A549 (cell line): Measurements from ENCODE around the gene PHLDA1. TPM values are rescaled to one million over a fixed set of nuclear protein-coding genes. Genes with fewer than 3 reads are reported as not detected.

Experiments
- ATAC-seq, 2 experiments: fragments of 200-7000 bp in 1 of 2; fragments of >200 bp in 1 of 2; cut with Nextera tagmentation in 1 of 2; cut with Tn5 transposase in 1 of 2; 3 replicates each; pipeline versions ENCODE4 v1.8.0 to v1.9.1; 2018 to 2020; ENCODE audit warnings: mild to moderate bottlenecking in 1 of 2, moderate library complexity in 1 of 2
- CTCF ChIA-PET: fragments of 300-600 bp; sonication (Branson Sonifier 250); formaldehyde crosslinking; extraction: SDS; loops from one replicate; lab custom pipeline; 2021; ENCODE audit warnings: antibody characterized with exemption, inconsistent platforms; lab: Yijun Ruan, JAX
- POLR2A ChIA-PET: fragments of 350-600 bp; formaldehyde crosslinking; extraction: SDS; loops from one replicate; lab custom pipeline; 2021; ENCODE audit warnings: antibody characterized with exemption, inconsistent platforms; lab: Yijun Ruan, JAX
- DNase-seq, 2 experiments: peaks; one replicate each; pipeline versions ENCODE4 v3.0.0 to v3.0.0-alpha.2; 2011 to 2016; ENCODE audit warnings: low read depth in 1 of 2, low spot score in 1 of 2
- FAIRE-seq: peaks from 2 replicates; lab custom pipeline; 2011; peaks lifted over from hg19 to GRCh38; lab: Jason Lieb, UNC
- H3K27ac ChIP-seq, 2 experiments: fragments of >200 bp; sonication (Bioruptor Twin); formaldehyde crosslinking; 3 replicates each; pipeline ENCODE4 v1.5.1; 2016 to 2017
- H3K4me1 ChIP-seq: fragments of >200 bp; sonication (Bioruptor Twin); formaldehyde crosslinking; 3 replicates; pipeline ENCODE4 v1.6.1; 2016
- H3K4me2 ChIP-seq: fragments of >200 bp; sonication (Bioruptor Twin); formaldehyde crosslinking; 3 replicates; pipeline ENCODE4 v1.6.1; 2016
- H3K4me3 ChIP-seq: fragments of >200 bp; sonication (Bioruptor Twin); formaldehyde crosslinking; 3 replicates; pipeline ENCODE4 v1.5.1; 2016
- H3K9me3 ChIP-seq: fragments of >200 bp; sonication (Bioruptor Twin); formaldehyde crosslinking; 3 replicates; pipeline ENCODE4 v1.6.1; 2016
- CBX2 ChIP-seq: fragments of 200-600 bp; sonication (generic); IDR thresholded peaks from 2 replicates; pipeline ENCODE4 v1.6.1; 2016; ENCODE audit warnings: low read depth, mild to moderate bottlenecking, borderline replicate concordance
- CHD4 ChIP-seq: fragments of 200-600 bp; sonication (generic); IDR thresholded peaks from 2 replicates; pipeline ENCODE4 v1.6.1; 2016; ENCODE audit warnings: antibody characterized with exemption, mild to moderate bottlenecking, borderline replicate concordance
- EHF ChIP-seq: fragments of 250-450 bp; sonication (Bioruptor Pico); IDR thresholded peaks from 2 replicates; pipeline ENCODE4 v1.5.0; 2020; ENCODE audit warnings: mild to moderate bottlenecking
- EHMT2 ChIP-seq: fragments of 200-600 bp; sonication (generic); IDR thresholded peaks from 2 replicates; pipeline ENCODE4 v1.6.1; 2016; ENCODE audit warnings: antibody characterized with exemption, low read depth, mild to moderate bottlenecking, moderate library complexity
- FOSL2 ChIP-seq, 2 experiments: fragments of 450-650 bp in 1 of 2; fragments of >200 bp in 1 of 2; sonication (Bioruptor Twin) in 1 of 2; formaldehyde crosslinking; IDR thresholded peaks; 2 replicates each; pipeline versions ENCODE4 v1.5.0 to v1.6.1; 2016 to 2020; ENCODE audit warnings: mild to moderate bottlenecking in 1 of 2, moderate library complexity in 1 of 2
- HOXB13 ChIP-seq: fragments of 250-450 bp; sonication (Bioruptor Pico); IDR thresholded peaks from 2 replicates; pipeline ENCODE4 v1.5.0; 2020; ENCODE audit warnings: low read depth, mild to moderate bottlenecking, moderate library complexity
- JUNB ChIP-seq: fragments of >200 bp; sonication (Bioruptor Twin); formaldehyde crosslinking; IDR thresholded peaks from 2 replicates; pipeline ENCODE4 v1.6.1; 2016
- NPAS2 ChIP-seq: fragments of 250-450 bp; sonication (Bioruptor Pico); IDR thresholded peaks from 2 replicates; pipeline ENCODE4 v1.8.0; 2022; ENCODE audit warnings: mild to moderate bottlenecking, moderate library complexity, borderline replicate concordance
- PHF8 ChIP-seq: fragments of 200-600 bp; sonication (generic); IDR thresholded peaks from 2 replicates; pipeline ENCODE4 v1.6.1; 2016; ENCODE audit warnings: low read depth, mild to moderate bottlenecking, antibody characterized with exemption, moderate library complexity, borderline replicate concordance
- POLR2AphosphoS2 ChIP-seq: conservative IDR thresholded peaks from 2 replicates; pipeline ENCODE4 v1.6.1; 2012; ENCODE audit warnings: low read length, improper control_type of control experiment, inconsistent platforms
- RARB ChIP-seq: fragments of 250-450 bp; sonication (Bioruptor Pico); IDR thresholded peaks from 2 replicates; pipeline ENCODE4 v1.8.0; 2021; ENCODE audit warnings: mild to moderate bottlenecking, moderate library complexity
- RCOR1 ChIP-seq: fragments of 150-350 bp; IDR thresholded peaks from 2 replicates; pipeline ENCODE4 v1.6.1; 2014; ENCODE audit warnings: antibody characterized with exemption, low read length, low read depth
- SREBF2 ChIP-seq: fragments of 450-650 bp; IDR thresholded peaks from 2 replicates; pipeline ENCODE4 v1.6.1; 2014; ENCODE audit warnings: mild to moderate bottlenecking, moderate library complexity
- ZC3H11A ChIP-seq: fragments of 450-650 bp; IDR thresholded peaks from 2 replicates; pipeline ENCODE4 v1.6.1; 2014; ENCODE audit warnings: antibody characterized with exemption, mild to moderate bottlenecking
- ZSCAN20 ChIP-seq: fragments of 250-450 bp; sonication (Bioruptor Pico); IDR thresholded peaks from 2 replicates; pipeline ENCODE4 v1.8.0; 2022; ENCODE audit warnings: mild to moderate bottlenecking, moderate library complexity
- WGBS: methylation state at CpG from one replicate; pipeline ENCODE4 v1.1.6; 2017; ENCODE audit errors: missing lambda C conversion rate; 5-methylcytosine and 5-hydroxymethylcytosine counted together
- polyA plus RNA-seq, 4 experiments: library from polyadenylated mRNA; depleted of rRNA in 3 of 4; stranded (reverse); fragments of >200 nt; fragmentation: RNase III in 1 of 4; extraction: RNeasy Plus Mini Kit Qiagen cat#74134 plus additional on column Dnase treatment in 1 of 4; gene quantifications; 2 replicates in 3 of 4; 3 replicates in 1 of 4; pipeline ENCODE4 v1.2.3, GENCODE V29; 2011 to 2017
- TF ChIP-seq, protein P1 (sequence below): fragments of 450-650 bp; IDR thresholded peaks from 2 replicates; pipeline ENCODE4 v1.6.1; 2014; ENCODE audit warnings: antibody characterized with exemption
- TF ChIP-seq, protein P2 (sequence below): fragments of 200-600 bp; sonication (generic); IDR thresholded peaks from 2 replicates; pipeline ENCODE4 v1.6.1; 2016; ENCODE audit warnings: antibody characterized with exemption, mild to moderate bottlenecking, moderate library complexity
- TF ChIP-seq, protein P3 (sequence below): fragments of >200 bp; sonication (Bioruptor Twin); formaldehyde crosslinking; IDR thresholded peaks from 3 replicates; pipeline ENCODE4 v1.5.1; 2016
- TF ChIP-seq, protein P4 (sequence below): fragments of >200 bp; sonication (Bioruptor Twin); formaldehyde crosslinking; IDR thresholded peaks from 2 replicates; pipeline ENCODE4 v1.6.1; 2016

Gene PHLDA1
- polyA plus RNA-seq, 2 of the 4 experiments (the other 2 are of a cell fraction) = 43.1 to 71.6 TPM

DNA sequence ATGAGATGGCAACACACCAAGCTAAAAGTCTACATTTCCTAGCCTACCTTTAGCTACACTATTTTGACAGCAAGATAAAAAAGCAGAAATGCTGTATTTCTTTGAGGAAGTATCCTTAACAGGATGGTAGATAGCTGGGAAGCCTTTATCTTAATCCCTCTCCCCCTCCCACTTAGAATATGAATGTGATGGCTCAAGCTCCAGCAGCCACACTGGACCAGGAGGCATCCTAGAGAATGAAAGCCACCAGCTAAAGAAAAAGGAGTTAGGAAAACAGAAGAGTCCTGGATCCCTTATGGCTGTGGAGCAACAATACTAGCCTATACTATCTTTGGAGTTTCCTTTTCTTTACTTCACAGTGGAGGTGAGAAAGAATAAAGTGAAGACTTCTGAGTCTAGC is 37.8 kb upstream of the PHLDA1 start:
- Histone ChIP-seq H3K27ac (no peak overlapping the region), H3K4me2 (no peak overlapping the region), H3K4me1 (peaks cover 51% of the 10 kb centered on the region), H3K9me3 (peaks cover 14% of the 10 kb centered on the region), H3K4me3 (no peak overlapping the region)
- POLR2A ChIA-PET = interaction anchor here (0.6 to 1.1 kb wide), 2 partner anchors 18 to 92 kb away, joined by 4 to 6 read pairs; no protein-coding TSS in a partner anchor
- no peak for DNase-seq
- CTCF ChIA-PET = interaction anchor here (0.6 to 2.0 kb wide), 4 partner anchors 8 to 32 kb away, joined by 3 to 6 read pairs (median 4); no protein-coding TSS in a partner anchor
- peak; percentile 31 to 32; a peak in 5 of 6 replicates for ATAC-seq
- no peak for TF ChIP-seq SREBF2
- no peak for TF ChIP-seq RARB (CRISPR knock-in tag)
- no peak for TF ChIP-seq ZSCAN20 (CRISPR knock-in tag)
- TF ChIP-seq, protein P1, sequence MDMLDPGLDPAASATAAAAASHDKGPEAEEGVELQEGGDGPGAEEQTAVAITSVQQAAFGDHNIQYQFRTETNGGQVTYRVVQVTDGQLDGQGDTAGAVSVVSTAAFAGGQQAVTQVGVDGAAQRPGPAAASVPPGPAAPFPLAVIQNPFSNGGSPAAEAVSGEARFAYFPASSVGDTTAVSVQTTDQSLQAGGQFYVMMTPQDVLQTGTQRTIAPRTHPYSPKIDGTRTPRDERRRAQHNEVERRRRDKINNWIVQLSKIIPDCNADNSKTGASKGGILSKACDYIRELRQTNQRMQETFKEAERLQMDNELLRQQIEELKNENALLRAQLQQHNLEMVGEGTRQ = no peak
- TF ChIP-seq EHMT2 = no peak
- no peak for TF ChIP-seq NPAS2 (CRISPR knock-in tag)
- TF ChIP-seq, protein P2, sequence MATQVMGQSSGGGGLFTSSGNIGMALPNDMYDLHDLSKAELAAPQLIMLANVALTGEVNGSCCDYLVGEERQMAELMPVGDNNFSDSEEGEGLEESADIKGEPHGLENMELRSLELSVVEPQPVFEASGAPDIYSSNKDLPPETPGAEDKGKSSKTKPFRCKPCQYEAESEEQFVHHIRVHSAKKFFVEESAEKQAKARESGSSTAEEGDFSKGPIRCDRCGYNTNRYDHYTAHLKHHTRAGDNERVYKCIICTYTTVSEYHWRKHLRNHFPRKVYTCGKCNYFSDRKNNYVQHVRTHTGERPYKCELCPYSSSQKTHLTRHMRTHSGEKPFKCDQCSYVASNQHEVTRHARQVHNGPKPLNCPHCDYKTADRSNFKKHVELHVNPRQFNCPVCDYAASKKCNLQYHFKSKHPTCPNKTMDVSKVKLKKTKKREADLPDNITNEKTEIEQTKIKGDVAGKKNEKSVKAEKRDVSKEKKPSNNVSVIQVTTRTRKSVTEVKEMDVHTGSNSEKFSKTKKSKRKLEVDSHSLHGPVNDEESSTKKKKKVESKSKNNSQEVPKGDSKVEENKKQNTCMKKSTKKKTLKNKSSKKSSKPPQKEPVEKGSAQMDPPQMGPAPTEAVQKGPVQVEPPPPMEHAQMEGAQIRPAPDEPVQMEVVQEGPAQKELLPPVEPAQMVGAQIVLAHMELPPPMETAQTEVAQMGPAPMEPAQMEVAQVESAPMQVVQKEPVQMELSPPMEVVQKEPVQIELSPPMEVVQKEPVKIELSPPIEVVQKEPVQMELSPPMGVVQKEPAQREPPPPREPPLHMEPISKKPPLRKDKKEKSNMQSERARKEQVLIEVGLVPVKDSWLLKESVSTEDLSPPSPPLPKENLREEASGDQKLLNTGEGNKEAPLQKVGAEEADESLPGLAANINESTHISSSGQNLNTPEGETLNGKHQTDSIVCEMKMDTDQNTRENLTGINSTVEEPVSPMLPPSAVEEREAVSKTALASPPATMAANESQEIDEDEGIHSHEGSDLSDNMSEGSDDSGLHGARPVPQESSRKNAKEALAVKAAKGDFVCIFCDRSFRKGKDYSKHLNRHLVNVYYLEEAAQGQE = no peak
- TF ChIP-seq CHD4 = no peak
- TF ChIP-seq FOSL2 (IDR thresholded peaks at IDR 0.05) = no peak
- TF ChIP-seq FOSL2 (CRISPR knock-in tag; IDR thresholded peaks at IDR 0.05) = no peak
- TF ChIP-seq, protein P3, sequence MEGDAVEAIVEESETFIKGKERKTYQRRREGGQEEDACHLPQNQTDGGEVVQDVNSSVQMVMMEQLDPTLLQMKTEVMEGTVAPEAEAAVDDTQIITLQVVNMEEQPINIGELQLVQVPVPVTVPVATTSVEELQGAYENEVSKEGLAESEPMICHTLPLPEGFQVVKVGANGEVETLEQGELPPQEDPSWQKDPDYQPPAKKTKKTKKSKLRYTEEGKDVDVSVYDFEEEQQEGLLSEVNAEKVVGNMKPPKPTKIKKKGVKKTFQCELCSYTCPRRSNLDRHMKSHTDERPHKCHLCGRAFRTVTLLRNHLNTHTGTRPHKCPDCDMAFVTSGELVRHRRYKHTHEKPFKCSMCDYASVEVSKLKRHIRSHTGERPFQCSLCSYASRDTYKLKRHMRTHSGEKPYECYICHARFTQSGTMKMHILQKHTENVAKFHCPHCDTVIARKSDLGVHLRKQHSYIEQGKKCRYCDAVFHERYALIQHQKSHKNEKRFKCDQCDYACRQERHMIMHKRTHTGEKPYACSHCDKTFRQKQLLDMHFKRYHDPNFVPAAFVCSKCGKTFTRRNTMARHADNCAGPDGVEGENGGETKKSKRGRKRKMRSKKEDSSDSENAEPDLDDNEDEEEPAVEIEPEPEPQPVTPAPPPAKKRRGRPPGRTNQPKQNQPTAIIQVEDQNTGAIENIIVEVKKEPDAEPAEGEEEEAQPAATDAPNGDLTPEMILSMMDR = no peak
- no peak for TF ChIP-seq POLR2AphosphoS2
- TF ChIP-seq ZC3H11A = no peak
- no peak for FAIRE-seq

DNA sequence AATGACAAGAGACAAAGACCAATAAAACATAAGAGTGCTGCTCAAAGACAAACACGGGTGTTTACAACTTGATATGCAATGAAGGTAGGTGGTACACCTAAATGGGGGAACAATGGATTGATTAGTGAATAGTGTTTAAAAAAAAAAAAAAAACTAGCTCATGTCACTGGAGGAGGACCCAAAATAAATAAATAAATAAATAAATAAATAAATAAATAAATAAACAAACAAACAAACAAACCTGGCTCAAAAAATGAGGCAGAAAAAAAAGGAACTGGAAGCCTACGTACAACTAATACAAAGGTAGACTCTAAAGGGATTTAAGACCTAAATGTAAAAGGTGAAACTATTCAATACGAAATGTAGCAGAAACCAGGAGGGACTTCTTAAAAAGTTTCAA is 34.3 kb upstream of the PHLDA1 start:
- FAIRE-seq = no peak
- ChIA-PET POLR2A (no interaction called here), CTCF (interaction anchor here (0.6 to 1.6 kb wide), 3 partner anchors 13 to 539 kb away, joined by 3 to 6 read pairs (median 3); partner anchors contain the start of gene BBS10)
- ATAC-seq = no peak
- no peak overlapping the region for H3K4me3 ChIP-seq
- no peak for DNase-seq
- WGBS = 96% methylated on average over 3 of the region's 3 CpGs
- no peak overlapping the region for H3K27ac ChIP-seq
- peaks cover 17% of the 10 kb centered on the region for H3K9me3 ChIP-seq
- peaks cover 36% of the 10 kb centered on the region for H3K4me1 ChIP-seq
- H3K4me2 ChIP-seq = no peak overlapping the region
- TF ChIP-seq EHF (CRISPR knock-in tag) = no peak
- peak; percentile 99 for TF ChIP-seq ZC3H11A
- no peak for TF ChIP-seq JUNB

GRCh38 chr12:76064904-76065303 is 33.3 kb upstream of the PHLDA1 start:
- 96% methylated on average over 1 of the region's 1 CpG for WGBS
- no peak for DNase-seq
- no peak for ATAC-seq
- ChIA-PET POLR2A (no interaction called here), CTCF (no interaction called here)
- no peak for FAIRE-seq
- H3K27ac ChIP-seq = no peak overlapping the region
- no peak overlapping the region for H3K4me3 ChIP-seq
- peaks cover 17% of the 10 kb centered on the region for H3K9me3 ChIP-seq
- H3K4me2 ChIP-seq = no peak overlapping the region
- peaks cover 26% of the 10 kb centered on the region for H3K4me1 ChIP-seq
- TF ChIP-seq, protein P3 = no peak
- TF ChIP-seq RCOR1 = no peak
- TF ChIP-seq, protein P2 = no peak
- TF ChIP-seq CBX2 = no peak
- no peak for TF ChIP-seq HOXB13 (CRISPR knock-in tag)
- no peak for TF ChIP-seq CHD4
- TF ChIP-seq, protein P4, sequence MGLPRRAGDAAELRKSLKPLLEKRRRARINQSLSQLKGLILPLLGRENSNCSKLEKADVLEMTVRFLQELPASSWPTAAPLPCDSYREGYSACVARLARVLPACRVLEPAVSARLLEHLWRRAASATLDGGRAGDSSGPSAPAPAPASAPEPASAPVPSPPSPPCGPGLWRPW = no peak
- no peak for TF ChIP-seq PHF8
- no peak for TF ChIP-seq ZSCAN20 (CRISPR knock-in tag)
